Measurements from ENCODE around the gene PTCH1. TPM values are rescaled to one million over a fixed set of nuclear protein-coding genes. Genes with fewer than 3 reads are reported as not detected.

PTCH1 gene
- 1.5 and 2.8 TPM in 2 replicates for polyA plus RNA-seq (2011; rRNA removed)
- polyA minus RNA-seq (2011; rRNA and poly(A)+ RNA removed), result 6.1 and 6.5 TPM in 2 replicates

- peaks cover 1% of the 10 kb centered on the region for H3K27me3 ChIP-seq (ENCODE audit: control insufficient read depth, insufficient read depth, low read length)
- TF ChIP-seq, protein P1, sequence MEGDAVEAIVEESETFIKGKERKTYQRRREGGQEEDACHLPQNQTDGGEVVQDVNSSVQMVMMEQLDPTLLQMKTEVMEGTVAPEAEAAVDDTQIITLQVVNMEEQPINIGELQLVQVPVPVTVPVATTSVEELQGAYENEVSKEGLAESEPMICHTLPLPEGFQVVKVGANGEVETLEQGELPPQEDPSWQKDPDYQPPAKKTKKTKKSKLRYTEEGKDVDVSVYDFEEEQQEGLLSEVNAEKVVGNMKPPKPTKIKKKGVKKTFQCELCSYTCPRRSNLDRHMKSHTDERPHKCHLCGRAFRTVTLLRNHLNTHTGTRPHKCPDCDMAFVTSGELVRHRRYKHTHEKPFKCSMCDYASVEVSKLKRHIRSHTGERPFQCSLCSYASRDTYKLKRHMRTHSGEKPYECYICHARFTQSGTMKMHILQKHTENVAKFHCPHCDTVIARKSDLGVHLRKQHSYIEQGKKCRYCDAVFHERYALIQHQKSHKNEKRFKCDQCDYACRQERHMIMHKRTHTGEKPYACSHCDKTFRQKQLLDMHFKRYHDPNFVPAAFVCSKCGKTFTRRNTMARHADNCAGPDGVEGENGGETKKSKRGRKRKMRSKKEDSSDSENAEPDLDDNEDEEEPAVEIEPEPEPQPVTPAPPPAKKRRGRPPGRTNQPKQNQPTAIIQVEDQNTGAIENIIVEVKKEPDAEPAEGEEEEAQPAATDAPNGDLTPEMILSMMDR (IDR thresholded peaks at IDR 0.05; ENCODE audit: insufficient read depth, low read depth, low read length), result no peak
- H3K4me3 ChIP-seq (ENCODE audit: low read depth, low read length), result peak within 1 kb of the TSS; percentile 54
- no peak for DNase-seq (ENCODE audit: low read depth)
- POLR2A ChIA-PET, result interaction anchor here (0.7 kb wide), 1 partner anchor 251 kb away, joined by 3 read pairs; no protein-coding TSS in a partner anchor
- CTCF ChIA-PET, result interaction anchor here (0.9 kb wide), 1 partner anchor 10 kb away, joined by 3 read pairs; no protein-coding TSS in a partner anchor
- no peaks in the 10 kb centered on the region for H3K36me3 ChIP-seq (ENCODE audit: control insufficient read depth, insufficient read depth, low read length)
Observed at GRCh38 chr9:95516734-95517558, at the start of gene PTCH1. PTCH1 (minus strand) TSS chr9:95516971.

DNA sequence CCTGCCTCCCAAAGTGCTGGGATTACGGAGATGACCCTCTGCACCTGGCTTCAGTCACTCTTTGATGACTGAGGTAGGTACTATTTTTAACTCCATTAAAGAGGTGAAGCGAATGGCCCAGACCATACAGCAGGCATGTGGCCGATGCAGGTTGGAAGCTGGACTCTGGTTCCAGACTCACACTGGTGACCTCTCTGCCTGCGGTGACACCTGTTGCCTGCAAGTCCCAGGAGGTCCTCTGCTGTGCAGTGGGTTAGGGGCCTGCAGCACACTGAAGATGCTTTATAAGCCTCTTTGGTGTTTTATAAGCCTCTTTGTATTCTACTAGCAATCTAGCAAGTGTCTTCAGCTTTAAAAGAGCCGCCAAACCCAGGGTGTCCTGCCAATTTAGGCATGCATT lies 49.2 kb upstream of the PTCH1 start:
- POLR2A ChIA-PET, result no interaction called here
- TF ChIP-seq, protein P1 (IDR thresholded peaks at IDR 0.05; ENCODE audit: insufficient read depth, low read depth, low read length), result no peak
- H3K36me3 ChIP-seq (ENCODE audit: control insufficient read depth, insufficient read depth, low read length), result no peaks in the 10 kb centered on the region
- no peak overlapping the region for H3K4me3 ChIP-seq (ENCODE audit: low read depth, low read length)
- DNase-seq (ENCODE audit: low read depth), result no peak
- peaks cover 1% of the 10 kb centered on the region for H3K27me3 ChIP-seq (ENCODE audit: control insufficient read depth, insufficient read depth, low read length)
- CTCF ChIA-PET, result no interaction called here

DNA sequence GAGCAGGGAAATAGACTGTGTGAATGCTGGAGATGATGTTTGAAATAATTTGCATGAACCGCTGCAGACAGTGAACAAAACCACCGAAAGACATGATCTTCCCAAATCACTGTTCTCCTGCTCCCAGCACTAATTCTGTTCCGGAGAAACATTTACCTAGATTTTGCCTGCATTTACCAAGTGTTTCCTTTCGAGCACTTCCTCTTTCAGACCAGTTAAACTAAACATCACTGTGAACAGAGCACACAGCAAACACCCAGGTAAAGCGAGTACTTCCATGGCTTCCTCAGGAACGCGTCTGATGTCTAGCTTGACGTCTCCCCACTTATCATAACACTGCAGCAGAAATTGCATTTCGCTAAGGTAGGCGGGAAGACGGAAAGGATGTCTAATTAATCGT lies 45.1 kb upstream of the PTCH1 start:
- CTCF ChIA-PET, result no interaction called here
- Histone ChIP-seq H3K27me3 (ENCODE audit: control insufficient read depth, insufficient read depth, low read length) (peaks cover 1% of the 10 kb centered on the region), H3K4me3 (ENCODE audit: low read depth, low read length) (no peak overlapping the region), H3K36me3 (ENCODE audit: control insufficient read depth, insufficient read depth, low read length) (no peaks in the 10 kb centered on the region)
- no peak for DNase-seq (ENCODE audit: low read depth)
- TF ChIP-seq, protein P1 (IDR thresholded peaks at IDR 0.05; ENCODE audit: insufficient read depth, low read depth, low read length), result no peak
- POLR2A ChIA-PET, result no interaction called here

DNA sequence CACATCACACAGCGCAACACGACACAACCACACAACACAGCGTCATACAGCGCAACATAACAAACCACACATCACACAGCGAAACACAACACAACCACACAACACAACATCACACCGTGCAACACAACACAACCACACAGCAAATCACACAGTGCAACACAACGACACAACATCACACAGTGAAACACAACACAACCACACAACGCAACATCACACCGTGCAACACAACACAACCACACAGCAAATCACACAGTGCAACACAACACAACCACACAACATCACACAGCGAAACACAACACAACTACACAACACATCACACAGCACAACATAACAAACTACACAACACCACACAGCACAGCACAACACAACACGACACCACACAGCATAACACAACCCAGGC lies 40.4 kb upstream of the PTCH1 start:
- Histone ChIP-seq H3K4me3 (ENCODE audit: low read depth, low read length) (no peak overlapping the region), H3K36me3 (ENCODE audit: control insufficient read depth, insufficient read depth, low read length) (no peaks in the 10 kb centered on the region), H3K27me3 (ENCODE audit: control insufficient read depth, insufficient read depth, low read length) (peaks cover 1% of the 10 kb centered on the region; the same call in 1 of the 2 replicates)
- no peak for DNase-seq (ENCODE audit: low read depth)
- TF ChIP-seq, protein P1 (IDR thresholded peaks at IDR 0.05; ENCODE audit: insufficient read depth, low read depth, low read length), result no peak
- CTCF ChIA-PET, result no interaction called here
- POLR2A ChIA-PET, result no interaction called here

DNA sequence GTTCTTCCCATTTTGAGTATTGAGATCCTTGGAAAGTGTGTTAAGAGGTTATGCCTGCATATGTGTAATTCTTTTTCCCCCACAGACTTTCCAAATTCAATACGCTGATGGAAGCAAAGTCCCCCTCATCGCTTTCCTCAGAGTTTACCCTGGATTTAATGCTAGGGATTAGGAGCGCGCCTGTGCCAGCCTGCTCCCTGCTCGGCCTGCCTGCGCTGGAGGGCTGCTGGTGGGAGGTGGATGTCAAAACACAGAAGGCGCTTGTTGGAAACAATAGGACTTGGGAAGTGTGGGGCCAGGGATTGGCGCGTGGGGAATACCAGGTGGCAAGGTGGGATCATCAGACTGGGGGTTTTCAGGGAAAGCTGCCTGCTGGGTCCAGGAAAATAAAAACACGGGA lies 39.8 kb upstream of the PTCH1 start:
- TF ChIP-seq, protein P1 (IDR thresholded peaks at IDR 0.05; ENCODE audit: insufficient read depth, low read depth, low read length), result no peak
- 0 out of 2 replicates have a peak, but pooled peaks cover 1% of the 10 kb centered on the region for H3K27me3 ChIP-seq (ENCODE audit: control insufficient read depth, insufficient read depth, low read length)
- no peak overlapping the region for H3K4me3 ChIP-seq (ENCODE audit: low read depth, low read length)
- CTCF ChIA-PET, result no interaction called here
- POLR2A ChIA-PET, result no interaction called here
- DNase-seq (ENCODE audit: low read depth), result no peak
- no peaks in the 10 kb centered on the region for H3K36me3 ChIP-seq (ENCODE audit: control insufficient read depth, insufficient read depth, low read length)

Measured in BJ (cell line).